GM23338 (cell line): ENCODE results near the gene TGFBR1. TPM values are rescaled to one million over a fixed set of nuclear protein-coding genes. Genes with fewer than 3 reads are reported as not detected.

Source experiments
- ATAC-seq: fragments of 200-7000 bp; cut with Tn5 transposase; 3 replicates; pipeline ENCODE4 v1.9.1; 2020
- DNase-seq: peaks from one replicate; pipeline ENCODE4 v3.0.0-alpha.2; 2015; ENCODE audit warnings: low spot score
- H2AFZ ChIP-seq: fragments of 200-600 bp; sonication (generic); 2 replicates; pipeline ENCODE4 v1.8.0; 2016; ENCODE audit warnings: antibody characterized with exemption, mild to moderate bottlenecking, moderate library complexity
- H3F3A ChIP-seq: fragments of 200-600 bp; sonication (generic); replicated peaks from 2 replicates; pipeline ENCODE4 v1.8.0; 2017; ENCODE audit warnings: antibody characterized with exemption, mixed run types, low read depth
- H3K27ac ChIP-seq: fragments of 200-600 bp; sonication (generic); 2 replicates; pipeline ENCODE4 v1.6.1; 2016; ENCODE audit warnings: low read depth
- H3K27me3 ChIP-seq: fragments of 200-600 bp; sonication (generic); 2 replicates; pipeline ENCODE4 v1.8.0; 2016; ENCODE audit warnings: mild to moderate bottlenecking, mixed run types, moderate library complexity; ENCODE audit not compliant: insufficient read depth
- H3K36me3 ChIP-seq: fragments of 200-600 bp; sonication (generic); 2 replicates; pipeline ENCODE4 v1.8.0; 2016; ENCODE audit warnings: mild to moderate bottlenecking; ENCODE audit not compliant: insufficient read depth
- H3K4me1 ChIP-seq: fragments of 200-600 bp; sonication (generic); 2 replicates; pipeline ENCODE4 v1.8.0; 2016; ENCODE audit warnings: mild to moderate bottlenecking, moderate library complexity; ENCODE audit not compliant: insufficient read depth
- H3K4me2 ChIP-seq: fragments of 200-600 bp; sonication (generic); 2 replicates; pipeline ENCODE4 v1.7.1; 2017; ENCODE audit warnings: mixed run types
- H3K4me3 ChIP-seq: fragments of 200-600 bp; sonication (generic); 2 replicates; pipeline ENCODE4 v1.6.1; 2016; ENCODE audit warnings: mixed run types
- H3K79me2 ChIP-seq: fragments of 200-600 bp; sonication (generic); replicated peaks from 2 replicates; pipeline ENCODE4 v1.8.0; 2017; ENCODE audit warnings: mild to moderate bottlenecking; ENCODE audit not compliant: insufficient read depth
- H3K9me2 ChIP-seq: fragments of 200-600 bp; sonication (generic); 2 replicates; pipeline ENCODE4 v1.8.0; 2017; ENCODE audit not compliant: insufficient read depth
- H4K20me1 ChIP-seq: fragments of 200-600 bp; sonication (generic); replicated peaks from 2 replicates; pipeline ENCODE4 v1.8.0; 2017; ENCODE audit warnings: mild to moderate bottlenecking; ENCODE audit not compliant: insufficient read depth
- H3K27ac Mint-ChIP-seq: 2 replicates; pipeline ENCODE4 v1.8.0; 2020; ENCODE audit warnings: inconsistent platforms, mild to moderate bottlenecking, moderate library complexity, mixed read lengths
- H3K27me3 Mint-ChIP-seq: 3 replicates; pipeline ENCODE4 v1.8.0; 2022; ENCODE audit warnings: low read depth, mild to moderate bottlenecking, moderate library complexity, mixed read lengths, inconsistent platforms; ENCODE audit not compliant: insufficient read depth, poor library complexity
- H3K36me3 Mint-ChIP-seq: 3 replicates; pipeline ENCODE4 v1.8.0; 2021; ENCODE audit warnings: low read depth, mild to moderate bottlenecking, inconsistent platforms, moderate library complexity, mixed read lengths
- H3K4me1 Mint-ChIP-seq: 3 replicates; pipeline ENCODE4 v1.8.0; 2020; ENCODE audit warnings: mild to moderate bottlenecking, inconsistent platforms, mixed read lengths
- H3K4me3 Mint-ChIP-seq: 3 replicates; pipeline ENCODE4 v1.8.0; 2021; ENCODE audit warnings: moderate library complexity, mild to moderate bottlenecking, inconsistent platforms, mixed read lengths
- H3K9me3 Mint-ChIP-seq: 3 replicates; pipeline ENCODE4 v1.8.0; 2020; ENCODE audit warnings: moderate library complexity, mild to moderate bottlenecking, inconsistent platforms, mixed read lengths
- CREB1 ChIP-seq: fragments of 250-450 bp; sonication (Bioruptor Pico); IDR thresholded peaks from 2 replicates; pipeline ENCODE4 v1.5.0; 2020; ENCODE audit warnings: low read depth, mild to moderate bottlenecking, moderate library complexity
- EZH2 ChIP-seq: fragments of 200-600 bp; sonication (generic); IDR thresholded peaks from one replicate; pipeline ENCODE4 v1.8.0; 2017; ENCODE audit warnings: antibody characterized with exemption, mild to moderate bottlenecking, low read depth; ENCODE audit not compliant: unreplicated experiment
- EZH2phosphoT487 ChIP-seq: fragments of 200-600 bp; sonication (generic); IDR thresholded peaks from one replicate; pipeline ENCODE4 v1.8.1; 2018; ENCODE audit warnings: antibody characterized with exemption; ENCODE audit not compliant: unreplicated experiment
- NANOG ChIP-seq: IDR thresholded peaks from 2 replicates; pipeline ENCODE4 v1.6.1; 2016; ENCODE audit warnings: antibody characterized with exemption, borderline replicate concordance
- POLR2AphosphoS5 ChIP-seq: IDR thresholded peaks from 2 replicates; pipeline ENCODE4 v1.6.1; 2016; ENCODE audit warnings: antibody characterized with exemption, low read depth
- REST ChIP-seq: IDR thresholded peaks from one replicate; pipeline ENCODE4 v1.6.1; 2018; ENCODE audit warnings: antibody characterized with exemption; ENCODE audit not compliant: unreplicated experiment
- STAT1 ChIP-seq: IDR thresholded peaks from one replicate; pipeline ENCODE4 v1.6.1; 2016; ENCODE audit warnings: antibody characterized with exemption; ENCODE audit not compliant: unreplicated experiment
- ZNF114 ChIP-seq: fragments of 250-450 bp; sonication (Bioruptor Pico); IDR thresholded peaks from 2 replicates; pipeline ENCODE4 v1.5.0; 2020; ENCODE audit warnings: mild to moderate bottlenecking, moderate library complexity
- ZNF331 ChIP-seq: fragments of 250-450 bp; sonication (Bioruptor Pico); IDR thresholded peaks from 2 replicates; pipeline ENCODE4 v1.5.0; 2020; ENCODE audit warnings: low read depth, mild to moderate bottlenecking, moderate library complexity
- polyA plus RNA-seq: library from polyadenylated mRNA; unstranded; fragments of >200 nt; fragmentation: Nextera tagmentation; extraction: Ambion mirVana; gene quantifications from 2 replicates; pipeline ENCODE4 v1.2.1, GENCODE V29; 2016
- total RNA-seq: library from RNA; depleted of rRNA; stranded (reverse); fragments of >200 nt; shearing (Covaris generic); gene quantifications from 2 replicates; pipeline ENCODE4 v1.2.3, GENCODE V29; 2014
- TF ChIP-seq, protein P1 (sequence below): IDR thresholded peaks from 2 replicates; pipeline ENCODE4 v1.6.1; 2016; ENCODE audit warnings: antibody characterized with exemption
- TF ChIP-seq, protein P2 (sequence below), 2 experiments: fragments of 200-600 bp in 1 of 2; sonication (generic) in 1 of 2; conservative IDR thresholded peaks; 2 replicates each; pipeline versions ENCODE4 v1.5.1 to v1.6.1; 2016 to 2017; ENCODE audit warnings: antibody characterized with exemption in 2 of 2, low read depth in 2 of 2, mild to moderate bottlenecking in 2 of 2, moderate library complexity in 1 of 2

TGFBR1 gene
- total and polyA plus RNA-seq, 2 experiments from 2014 or later: 9.3 to 40.2 TPM

DNA sequence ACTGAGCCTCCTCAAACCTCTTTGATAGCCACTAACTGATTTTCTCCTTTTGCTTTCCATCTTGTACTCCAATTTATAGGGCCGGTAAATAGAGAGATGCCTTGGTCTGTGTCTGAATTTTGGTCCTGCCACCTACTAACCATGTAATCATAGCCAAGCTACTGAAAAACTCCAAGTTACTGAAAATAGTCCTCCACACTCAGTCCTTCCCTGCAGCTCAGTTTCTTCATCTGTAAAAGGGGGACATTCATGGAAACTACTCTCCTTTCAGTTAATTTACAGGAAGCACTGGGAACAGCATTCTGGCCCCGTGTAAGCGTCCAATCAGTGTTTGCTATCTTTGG is 30.0 kb upstream of the TGFBR1 start (continued):
- TF ChIP-seq EZH2 (no peak), POLR2AphosphoS5 (no peak), EZH2phosphoT487 (no peak), STAT1 (no peak), REST (no peak), CREB1 (CRISPR knock-in tag) (no peak), ZNF331 (CRISPR knock-in tag) (no peak), NANOG (no peak)
- TF ChIP-seq, protein P1, sequence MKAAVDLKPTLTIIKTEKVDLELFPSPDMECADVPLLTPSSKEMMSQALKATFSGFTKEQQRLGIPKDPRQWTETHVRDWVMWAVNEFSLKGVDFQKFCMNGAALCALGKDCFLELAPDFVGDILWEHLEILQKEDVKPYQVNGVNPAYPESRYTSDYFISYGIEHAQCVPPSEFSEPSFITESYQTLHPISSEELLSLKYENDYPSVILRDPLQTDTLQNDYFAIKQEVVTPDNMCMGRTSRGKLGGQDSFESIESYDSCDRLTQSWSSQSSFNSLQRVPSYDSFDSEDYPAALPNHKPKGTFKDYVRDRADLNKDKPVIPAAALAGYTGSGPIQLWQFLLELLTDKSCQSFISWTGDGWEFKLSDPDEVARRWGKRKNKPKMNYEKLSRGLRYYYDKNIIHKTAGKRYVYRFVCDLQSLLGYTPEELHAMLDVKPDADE: no peak
- TF ChIP-seq, protein P2, sequence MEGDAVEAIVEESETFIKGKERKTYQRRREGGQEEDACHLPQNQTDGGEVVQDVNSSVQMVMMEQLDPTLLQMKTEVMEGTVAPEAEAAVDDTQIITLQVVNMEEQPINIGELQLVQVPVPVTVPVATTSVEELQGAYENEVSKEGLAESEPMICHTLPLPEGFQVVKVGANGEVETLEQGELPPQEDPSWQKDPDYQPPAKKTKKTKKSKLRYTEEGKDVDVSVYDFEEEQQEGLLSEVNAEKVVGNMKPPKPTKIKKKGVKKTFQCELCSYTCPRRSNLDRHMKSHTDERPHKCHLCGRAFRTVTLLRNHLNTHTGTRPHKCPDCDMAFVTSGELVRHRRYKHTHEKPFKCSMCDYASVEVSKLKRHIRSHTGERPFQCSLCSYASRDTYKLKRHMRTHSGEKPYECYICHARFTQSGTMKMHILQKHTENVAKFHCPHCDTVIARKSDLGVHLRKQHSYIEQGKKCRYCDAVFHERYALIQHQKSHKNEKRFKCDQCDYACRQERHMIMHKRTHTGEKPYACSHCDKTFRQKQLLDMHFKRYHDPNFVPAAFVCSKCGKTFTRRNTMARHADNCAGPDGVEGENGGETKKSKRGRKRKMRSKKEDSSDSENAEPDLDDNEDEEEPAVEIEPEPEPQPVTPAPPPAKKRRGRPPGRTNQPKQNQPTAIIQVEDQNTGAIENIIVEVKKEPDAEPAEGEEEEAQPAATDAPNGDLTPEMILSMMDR (conservative IDR thresholded peaks at IDR 0.05; ENCODE audit: low read depth in 2 of 2): no peak

DNA sequence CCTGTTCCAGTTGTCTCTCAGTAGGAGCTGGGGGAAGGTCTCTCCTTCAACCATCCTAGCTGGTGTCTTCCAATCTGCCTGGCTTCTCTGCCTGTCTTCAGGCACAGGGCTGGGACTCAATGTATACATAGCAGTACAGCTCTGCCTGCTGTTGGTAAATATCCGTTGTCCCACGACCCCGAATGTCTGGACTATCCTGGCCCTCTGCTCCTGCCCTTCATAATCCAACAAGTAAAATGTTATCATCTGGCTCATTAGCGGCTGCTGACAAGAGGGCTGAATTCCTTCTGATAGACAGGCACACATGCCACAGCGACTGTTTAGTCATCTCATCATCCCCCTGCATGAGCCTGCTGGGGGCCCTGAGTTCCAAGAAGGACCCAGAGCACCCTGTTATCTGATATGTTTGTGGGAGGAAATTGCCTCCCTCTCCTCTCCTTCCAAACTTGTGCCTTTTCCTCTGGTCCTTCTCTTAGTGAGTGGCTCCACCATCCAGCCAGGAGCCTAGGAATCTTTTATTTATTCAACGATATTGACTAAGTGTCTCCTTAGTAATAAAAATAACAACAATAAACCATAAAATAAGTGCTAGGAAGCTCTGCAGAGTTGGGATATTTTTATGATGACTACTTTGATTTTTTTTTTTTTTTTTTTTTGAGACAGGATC is 29.5 kb upstream of the TGFBR1 start:
- Histone ChIP-seq H3K36me3 (no peaks in the 10 kb centered on the region), H3K79me2 (no peaks in the 10 kb centered on the region), H2AFZ (peak overlapping the region; percentile 38; the same call in 1 of the 2 replicates), H3K27ac (no peak overlapping the region), H3K27me3 (no peaks in the 10 kb centered on the region), H3K4me3 (no peak overlapping the region), H3F3A (no peaks in the 10 kb centered on the region), H3K9me2 (peaks cover 4% of the 10 kb centered on the region; the same call in 1 of the 2 replicates), H3K4me1 (no peaks in the 10 kb centered on the region), H3K4me2 (no peak overlapping the region), H4K20me1 (no peaks in the 10 kb centered on the region)
- Mint-ChIP-seq H3K4me3 (no peak overlapping the region), H3K4me1 (peaks cover 6% of the 10 kb centered on the region; the same call in 2 of the 3 replicates), H3K9me3 (no peaks in the 10 kb centered on the region; the same call in 2 of the 3 replicates), H3K36me3 (no peaks in the 10 kb centered on the region), H3K27me3 (peaks cover 7% of the 10 kb centered on the region), H3K27ac (no peak overlapping the region)
- TF ChIP-seq ZNF114: no peak
- TF ChIP-seq REST: no peak
- TF ChIP-seq, protein P1: no peak
- TF ChIP-seq NANOG: no peak
- no peak for TF ChIP-seq ZNF331 (CRISPR knock-in tag)
- no peak for TF ChIP-seq POLR2AphosphoS5
- ATAC-seq (no peak), DNase-seq (no peak)
